Measurements from ENCODE around the gene MTHFR.

MTHFR gene

GRCh38 chr1:11805422-11806306 is at the start of gene MTHFR, which contains the start of gene CLCN6:
TSS of gene MTHFR (minus strand) at chr1:11805964. CDS start at chr1:11803116, 2,848 bp downstream.
TSS of gene CLCN6 (plus strand) at chr1:11806191. CDS start at chr1:11806263, 72 bp downstream.
- peak; percentile 99 for DNase-seq

GRCh38 chr1:11855430-11855829 is 49.7 kb upstream of the MTHFR start:
- DNase-seq = no peak

- DNase-seq = no peak
Measured at GRCh38 chr1:11854519-11854918, 48.8 kb upstream of the MTHFR start.

GRCh38 chr1:11851180-11851579 is 45.4 kb upstream of the MTHFR start:
- no peak for DNase-seq

GRCh38 chr1:11850156-11850555 is 44.4 kb upstream of the MTHFR start:
- DNase-seq = no peak

- no peak for DNase-seq
Measured at GRCh38 chr1:11848373-11848700, 42.6 kb upstream of the MTHFR start.

GRCh38 chr1:11847667-11848372 is 42.1 kb upstream of the MTHFR start, which contains the start of gene NPPA:
TSS of gene NPPA (minus strand) at chr1:11847783. CDS start at chr1:11847684, 99 bp downstream.
- DNase-seq = no peak

- no peak for DNase-seq
Measured at GRCh38 chr1:11845641-11846335, 40.0 kb upstream of the MTHFR start.

GRCh38 chr1:11842154-11843041 is 36.6 kb upstream of the MTHFR start:
- no peak for DNase-seq

GRCh38 chr1:11841245-11842153 is 35.7 kb upstream of the MTHFR start:
- DNase-seq = no peak

- no peak for DNase-seq
Measured at GRCh38 chr1:11839727-11840705, 34.3 kb upstream of the MTHFR start.

- peak; percentile 73 for DNase-seq
Measured at GRCh38 chr1:11838349-11839272, 32.8 kb upstream of the MTHFR start.

- DNase-seq = no peak
Measured at GRCh38 chr1:11837767-11838348, 32.1 kb upstream of the MTHFR start.

GRCh38 chr1:11836955-11837766 is 31.4 kb upstream of the MTHFR start:
- no peak for DNase-seq

GRCh38 chr1:11835441-11836225 is 29.9 kb upstream of the MTHFR start:
- DNase-seq = no peak

- no peak for DNase-seq
Measured at GRCh38 chr1:11833900-11834299, 28.1 kb upstream of the MTHFR start.

- no peak for DNase-seq
Measured at GRCh38 chr1:11833497-11833896, 27.7 kb upstream of the MTHFR start.

Data from activated naive CD4-positive, alpha-beta T cell treated with anti-CD3 and anti-CD28 coated beads, Interleukin-2, amount 50 U/mL, for 16 hours (primary cell).